Colonic mucosa (tissue), 4 donors: ENCODE data around the gene VDAC1. TPM values are rescaled to one million over a fixed set of nuclear protein-coding genes. Genes with fewer than 3 reads are reported as not detected.

ENCODE experiments used
- DNase-seq: peaks from one replicate; pipeline ENCODE4 v3.0.0-alpha.2; 2020
- H3K27ac ChIP-seq: fragments of 200-600 bp; one replicate; pipeline ENCODE4 v1.8.0; 2021
- H3K27me3 ChIP-seq: fragments of 200-600 bp; one replicate; pipeline ENCODE4 v1.8.0; 2021
- H3K36me3 ChIP-seq: fragments of 200-600 bp; one replicate; pipeline ENCODE4 v1.8.0; 2021
- H3K4me1 ChIP-seq: fragments of 200-600 bp; one replicate; pipeline ENCODE4 v1.8.0; 2021; ENCODE audit warnings: mild to moderate bottlenecking
- H3K4me3 ChIP-seq: fragments of 200-600 bp; one replicate; pipeline ENCODE4 v1.8.0; 2021
- H3K9ac ChIP-seq, 2 donors: one replicate each; pipeline ENCODE4 v1.7.0; 2013; ENCODE audit warnings: control low read depth in 2 of 2, low read depth in 2 of 2, low read length in 2 of 2
- H3K9me3 ChIP-seq: fragments of 200-600 bp; one replicate; pipeline ENCODE4 v1.8.0; 2021
- intact Hi-C: fragments of 100-400 bp; cut with DNase I; formaldehyde crosslinking; loops from one replicate; pipeline ENCODE4 v1.14.1; 2022
- total RNA-seq, 2 donors: library from RNA; stranded (reverse); fragmentation: NEBNext Ultra II Directional in 1 of 2; extraction: Animal tissue kit (Norgen Biotek cat#: 25700) in 1 of 2; gene quantifications; one replicate each; pipeline ENCODE4 v1.2.1, GENCODE V29; 2021
- TF ChIP-seq, protein P1 (sequence below): fragments of 200-600 bp; IDR thresholded peaks from one replicate; pipeline ENCODE4 v1.8.0; 2022; ENCODE audit warnings: antibody characterized with exemption, mild to moderate bottlenecking
- donor health status: healthy.
- donor health status: DM: no; HTN: no; CAD: no.
- donor health status: DM: no; HTN: no; CAD: no.

Gene VDAC1
- total RNA-seq, 2 donors from 2014 or later: 297 to 306 TPM

DNA sequence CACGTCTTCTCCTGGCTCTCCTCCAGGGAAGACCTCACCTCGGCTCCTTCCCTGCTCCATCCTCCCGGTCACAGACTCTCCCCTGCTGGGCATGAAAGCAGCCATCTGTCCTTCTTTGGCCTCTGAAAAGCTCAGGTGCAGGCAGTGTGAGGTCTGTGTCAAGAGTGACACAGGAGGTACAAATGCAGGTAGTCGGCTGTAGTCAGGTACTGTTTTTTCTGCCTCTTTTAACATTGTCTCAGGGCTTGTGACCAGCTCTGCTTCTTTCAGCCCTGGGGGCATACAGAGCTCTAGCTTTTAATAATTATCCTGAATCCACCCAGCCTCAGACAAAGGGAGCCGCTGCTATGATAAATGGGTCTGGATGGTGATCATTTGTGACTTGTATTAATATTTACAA lies 82.8 kb downstream of the VDAC1 start:
- TF ChIP-seq, protein P1, sequence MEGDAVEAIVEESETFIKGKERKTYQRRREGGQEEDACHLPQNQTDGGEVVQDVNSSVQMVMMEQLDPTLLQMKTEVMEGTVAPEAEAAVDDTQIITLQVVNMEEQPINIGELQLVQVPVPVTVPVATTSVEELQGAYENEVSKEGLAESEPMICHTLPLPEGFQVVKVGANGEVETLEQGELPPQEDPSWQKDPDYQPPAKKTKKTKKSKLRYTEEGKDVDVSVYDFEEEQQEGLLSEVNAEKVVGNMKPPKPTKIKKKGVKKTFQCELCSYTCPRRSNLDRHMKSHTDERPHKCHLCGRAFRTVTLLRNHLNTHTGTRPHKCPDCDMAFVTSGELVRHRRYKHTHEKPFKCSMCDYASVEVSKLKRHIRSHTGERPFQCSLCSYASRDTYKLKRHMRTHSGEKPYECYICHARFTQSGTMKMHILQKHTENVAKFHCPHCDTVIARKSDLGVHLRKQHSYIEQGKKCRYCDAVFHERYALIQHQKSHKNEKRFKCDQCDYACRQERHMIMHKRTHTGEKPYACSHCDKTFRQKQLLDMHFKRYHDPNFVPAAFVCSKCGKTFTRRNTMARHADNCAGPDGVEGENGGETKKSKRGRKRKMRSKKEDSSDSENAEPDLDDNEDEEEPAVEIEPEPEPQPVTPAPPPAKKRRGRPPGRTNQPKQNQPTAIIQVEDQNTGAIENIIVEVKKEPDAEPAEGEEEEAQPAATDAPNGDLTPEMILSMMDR: no peak
- Histone ChIP-seq H3K4me3 (no peak overlapping the region), H3K36me3 (no peaks in the 10 kb centered on the region), H3K4me1 (no peaks in the 10 kb centered on the region), H3K27me3 (no peaks in the 10 kb centered on the region), H3K9ac (no peak overlapping the region), H3K9me3 (no peaks in the 10 kb centered on the region), H3K27ac (no peak overlapping the region)
- no peak for DNase-seq
- intact Hi-C loops: no loop called here

Other genes starting within 250 kb of the VDAC1 start
- gene C5orf15, start 36.4 kb downstream of the VDAC1 start, total RNA-seq: 10 to 100 TPM; 21.1 to 31.9 TPM
- 1 to 10 TPM; 4.3 to 9.4 TPM for gene TCF7, start 109.7 kb upstream of the VDAC1 start, total RNA-seq
- gene SKP1, start 172.0 kb upstream of the VDAC1 start, total RNA-seq: 100 to 1,000 TPM; 235 to 272 TPM
- 100 to 1,000 TPM; 147 to 150 TPM for gene PPP2CA, start 221.1 kb upstream of the VDAC1 start, total RNA-seq